Smooth muscle cell (in vitro differentiated cells): Measurements from ENCODE around the gene ABCB8. TPM values are rescaled to one million over a fixed set of nuclear protein-coding genes. Genes with fewer than 3 reads are reported as not detected.
A peak's percentile ranks its signal among the peaks of the same experiment; 100 is the strongest.

ENCODE experiments used
- DNase-seq: peaks from one replicate; lab custom pipeline; 2025; ENCODE audit not compliant: unreplicated experiment; lab: John Stamatoyannopoulos, UW
- H2AFZ ChIP-seq: fragments of 200-600 bp; sonication (generic); 2 replicates; pipeline ENCODE4 v1.6.0; 2016; ENCODE audit warnings: antibody characterized with exemption, low read depth, mild to moderate bottlenecking
- H3F3A ChIP-seq: fragments of 200-600 bp; sonication (generic); 2 replicates; pipeline ENCODE4 v1.6.0; 2017; ENCODE audit warnings: antibody characterized with exemption, low read depth
- H3K27ac ChIP-seq: fragments of 200-600 bp; sonication (generic); 2 replicates; pipeline ENCODE4 v1.5.1; 2016; ENCODE audit warnings: low read depth, mild to moderate bottlenecking
- H3K27me3 ChIP-seq: fragments of 200-600 bp; sonication (generic); 2 replicates; pipeline ENCODE4 v1.6.1; 2016; ENCODE audit warnings: low read depth, mild to moderate bottlenecking
- H3K36me3 ChIP-seq: fragments of 200-600 bp; sonication (generic); 2 replicates; pipeline ENCODE4 v1.5.1; 2016; ENCODE audit warnings: low read depth
- H3K4me1 ChIP-seq: fragments of 200-600 bp; sonication (generic); 2 replicates; pipeline ENCODE4 v1.5.1; 2016; ENCODE audit warnings: low read depth
- H3K4me2 ChIP-seq: fragments of 200-600 bp; sonication (generic); 2 replicates; pipeline ENCODE4 v1.6.0; 2016; ENCODE audit warnings: mild to moderate bottlenecking
- H3K4me3 ChIP-seq: fragments of 200-600 bp; sonication (generic); 2 replicates; pipeline ENCODE4 v1.5.1; 2016; ENCODE audit warnings: mild to moderate bottlenecking
- H3K79me2 ChIP-seq: fragments of 200-600 bp; sonication (generic); 2 replicates; pipeline ENCODE4 v1.6.0; 2016; ENCODE audit warnings: low read depth, mild to moderate bottlenecking
- H3K9ac ChIP-seq: fragments of 200-600 bp; sonication (generic); 2 replicates; pipeline ENCODE4 v1.6.0; 2016; ENCODE audit warnings: low read depth
- H3K9me3 ChIP-seq: fragments of 200-600 bp; sonication (generic); replicated peaks from 2 replicates; pipeline ENCODE4 v1.5.1; 2016; ENCODE audit warnings: low read depth
- H4K20me1 ChIP-seq: fragments of 200-600 bp; sonication (generic); 2 replicates; pipeline ENCODE4 v1.6.0; 2016; ENCODE audit warnings: low read depth
- WGBS: methylation state at CpG from one replicate; pipeline ENCODE4 v1.1.7; 2016; ENCODE audit warnings: low lambda C conversion rate; 5-methylcytosine and 5-hydroxymethylcytosine counted together
- polyA plus RNA-seq: library from polyadenylated mRNA; unstranded; fragments of >200 nt; fragmentation: Nextera tagmentation; extraction: Ambion mirVana; gene quantifications from 2 replicates; pipeline ENCODE4 v1.2.1, GENCODE V29; 2016
- total RNA-seq: library from RNA; depleted of rRNA; stranded (reverse); fragments of >200 nt; gene quantifications from 2 replicates; pipeline ENCODE4 v1.2.3, GENCODE V29; 2014
- TF ChIP-seq, protein P1 (sequence below): fragments of 200-600 bp; sonication (generic); IDR thresholded peaks from 2 replicates; pipeline ENCODE4 v1.5.1; 2017; ENCODE audit warnings: borderline replicate concordance, mild to moderate bottlenecking, antibody characterized with exemption; ENCODE audit not compliant: insufficient read depth, poor library complexity, severe bottlenecking

The ABCB8 gene
- total and polyA plus RNA-seq, 2 experiments from 2014 or later = 23.4 to 24.2 TPM

DNA sequence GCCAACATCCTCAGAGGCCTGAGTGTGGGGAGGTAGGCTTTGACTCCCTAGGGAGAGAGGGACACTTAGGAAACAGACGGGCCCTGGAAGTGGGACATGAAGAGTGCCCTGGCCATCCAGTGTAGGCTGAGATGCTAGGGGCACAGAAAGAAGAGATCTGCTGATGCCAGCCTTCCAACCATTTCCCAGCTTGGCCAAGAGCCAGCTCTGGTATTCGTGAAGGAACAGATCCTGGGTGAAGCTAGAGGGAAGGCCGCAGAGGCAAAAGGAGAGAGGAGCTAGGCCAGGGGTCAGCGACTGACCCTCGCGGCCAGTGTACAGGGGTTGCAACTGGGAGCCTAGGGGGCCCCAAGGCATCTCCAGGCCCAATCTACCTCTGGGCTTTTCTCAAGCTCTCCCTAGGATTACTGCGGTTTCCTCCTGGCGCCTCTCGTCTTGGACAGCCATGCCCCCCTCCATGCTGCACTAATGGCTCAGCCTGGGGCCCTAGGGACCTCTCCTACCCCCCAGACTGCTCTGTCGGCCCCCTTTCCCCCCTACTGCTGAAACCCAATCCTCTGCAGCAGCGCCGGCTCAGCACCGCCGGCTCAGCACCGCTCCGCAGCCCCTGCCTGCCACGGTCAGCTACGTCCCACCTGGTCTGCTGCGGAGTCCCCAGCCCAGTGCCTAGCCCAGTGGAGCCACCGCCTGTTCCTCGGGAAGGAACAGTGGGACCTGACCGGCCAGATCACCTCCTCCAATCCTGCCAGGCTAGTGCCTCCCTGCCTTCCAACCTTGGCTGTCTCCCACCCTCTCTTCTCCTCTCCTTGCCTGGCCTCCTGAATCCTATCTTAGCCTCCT is 19.9 kb downstream of the ABCB8 start, which contains the start of gene ASIC3:
Gene ASIC3, plus strand, starts transcription at position 556 of the 840 bp plus-strand sequence. CDS start 355 bp downstream, outside the sequence.
- Histone ChIP-seq H3F3A (no peaks in the 10 kb centered on the region), H2AFZ (no peak within 1 kb of the TSS), H3K4me3 (no peak within 1 kb of the TSS), H3K27me3 (no peaks in the 10 kb centered on the region), H3K36me3 (no peaks in the 10 kb centered on the region), H3K27ac (no peak within 1 kb of the TSS), H3K4me1 (no peaks in the 10 kb centered on the region), H3K9me3 (no peaks in the 10 kb centered on the region), H3K9ac (no peak within 1 kb of the TSS), H3K79me2 (no peaks in the 10 kb centered on the region), H3K4me2 (no peak within 1 kb of the TSS), H4K20me1 (peaks cover 8% of the 10 kb centered on the region)
- WGBS = 90% methylated on average over 19 of the region's 22 CpGs
- DNase-seq = no peak
- TF ChIP-seq, protein P1, sequence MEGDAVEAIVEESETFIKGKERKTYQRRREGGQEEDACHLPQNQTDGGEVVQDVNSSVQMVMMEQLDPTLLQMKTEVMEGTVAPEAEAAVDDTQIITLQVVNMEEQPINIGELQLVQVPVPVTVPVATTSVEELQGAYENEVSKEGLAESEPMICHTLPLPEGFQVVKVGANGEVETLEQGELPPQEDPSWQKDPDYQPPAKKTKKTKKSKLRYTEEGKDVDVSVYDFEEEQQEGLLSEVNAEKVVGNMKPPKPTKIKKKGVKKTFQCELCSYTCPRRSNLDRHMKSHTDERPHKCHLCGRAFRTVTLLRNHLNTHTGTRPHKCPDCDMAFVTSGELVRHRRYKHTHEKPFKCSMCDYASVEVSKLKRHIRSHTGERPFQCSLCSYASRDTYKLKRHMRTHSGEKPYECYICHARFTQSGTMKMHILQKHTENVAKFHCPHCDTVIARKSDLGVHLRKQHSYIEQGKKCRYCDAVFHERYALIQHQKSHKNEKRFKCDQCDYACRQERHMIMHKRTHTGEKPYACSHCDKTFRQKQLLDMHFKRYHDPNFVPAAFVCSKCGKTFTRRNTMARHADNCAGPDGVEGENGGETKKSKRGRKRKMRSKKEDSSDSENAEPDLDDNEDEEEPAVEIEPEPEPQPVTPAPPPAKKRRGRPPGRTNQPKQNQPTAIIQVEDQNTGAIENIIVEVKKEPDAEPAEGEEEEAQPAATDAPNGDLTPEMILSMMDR = no peak

DNA sequence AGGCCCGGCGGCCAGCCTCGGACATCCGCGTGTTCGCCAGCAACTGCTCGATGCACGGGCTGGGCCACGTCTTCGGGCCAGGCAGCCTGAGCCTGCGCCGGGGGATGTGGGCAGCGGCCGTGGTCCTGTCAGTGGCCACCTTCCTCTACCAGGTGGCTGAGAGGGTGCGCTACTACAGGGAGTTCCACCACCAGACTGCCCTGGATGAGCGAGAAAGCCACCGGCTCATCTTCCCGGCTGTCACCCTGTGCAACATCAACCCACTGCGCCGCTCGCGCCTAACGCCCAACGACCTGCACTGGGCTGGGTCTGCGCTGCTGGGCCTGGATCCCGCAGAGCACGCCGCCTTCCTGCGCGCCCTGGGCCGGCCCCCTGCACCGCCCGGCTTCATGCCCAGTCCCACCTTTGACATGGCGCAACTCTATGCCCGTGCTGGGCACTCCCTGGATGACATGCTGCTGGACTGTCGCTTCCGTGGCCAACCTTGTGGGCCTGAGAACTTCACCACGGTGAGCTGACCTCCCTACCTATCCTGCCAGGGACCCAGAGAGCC is 20.7 kb downstream of the ABCB8 start:
- Histone ChIP-seq H4K20me1 (peaks cover 8% of the 10 kb centered on the region), H3K9me3 (no peaks in the 10 kb centered on the region), H3K27me3 (no peaks in the 10 kb centered on the region), H3K4me3 (no peak overlapping the region), H3F3A (no peaks in the 10 kb centered on the region), H3K4me1 (no peaks in the 10 kb centered on the region), H3K27ac (no peak overlapping the region), H3K4me2 (no peak overlapping the region), H3K36me3 (no peaks in the 10 kb centered on the region), H3K79me2 (no peaks in the 10 kb centered on the region), H2AFZ (no peak overlapping the region), H3K9ac (no peak overlapping the region)
- 96% methylated on average over 38 of the region's 38 CpGs for WGBS
- TF ChIP-seq, protein P1 = no peak
- no peak for DNase-seq

DNA sequence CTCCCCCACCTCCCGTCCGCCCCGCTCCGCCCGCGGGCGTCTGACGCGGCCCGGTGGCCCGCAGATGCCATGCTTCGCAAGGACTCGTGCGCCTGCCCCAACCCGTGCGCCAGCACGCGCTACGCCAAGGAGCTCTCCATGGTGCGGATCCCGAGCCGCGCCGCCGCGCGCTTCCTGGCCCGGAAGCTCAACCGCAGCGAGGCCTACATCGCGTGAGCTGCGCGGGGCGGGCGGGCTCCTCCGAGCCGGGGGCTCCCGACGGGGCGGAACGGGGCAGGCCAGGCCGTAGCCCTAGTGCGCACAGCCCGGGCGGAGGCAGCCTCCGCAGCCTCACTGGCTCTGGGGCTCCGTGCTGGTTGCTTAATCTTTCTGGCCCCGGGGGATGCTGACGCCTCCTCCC is 22.9 kb downstream of the ABCB8 start:
- peak overlapping the region; percentile 29 for H3K4me3 ChIP-seq
- no peaks in the 10 kb centered on the region for H3K27me3 ChIP-seq
- H2AFZ ChIP-seq = no peak overlapping the region
- TF ChIP-seq, protein P1 = no peak
- H3K4me2 ChIP-seq = peak overlapping the region; percentile 82
- no peaks in the 10 kb centered on the region for H3F3A ChIP-seq
- H3K4me1 ChIP-seq = no peaks in the 10 kb centered on the region
- no peak overlapping the region for H3K27ac ChIP-seq
- no peaks in the 10 kb centered on the region for H3K9me3 ChIP-seq
- no peaks in the 10 kb centered on the region for H3K79me2 ChIP-seq
- 2% methylated on average over 35 of the region's 50 CpGs for WGBS
- peaks cover 8% of the 10 kb centered on the region for H4K20me1 ChIP-seq
- DNase-seq = peak; percentile 56
- H3K36me3 ChIP-seq = no peaks in the 10 kb centered on the region
- H3K9ac ChIP-seq = no peak overlapping the region

DNA sequence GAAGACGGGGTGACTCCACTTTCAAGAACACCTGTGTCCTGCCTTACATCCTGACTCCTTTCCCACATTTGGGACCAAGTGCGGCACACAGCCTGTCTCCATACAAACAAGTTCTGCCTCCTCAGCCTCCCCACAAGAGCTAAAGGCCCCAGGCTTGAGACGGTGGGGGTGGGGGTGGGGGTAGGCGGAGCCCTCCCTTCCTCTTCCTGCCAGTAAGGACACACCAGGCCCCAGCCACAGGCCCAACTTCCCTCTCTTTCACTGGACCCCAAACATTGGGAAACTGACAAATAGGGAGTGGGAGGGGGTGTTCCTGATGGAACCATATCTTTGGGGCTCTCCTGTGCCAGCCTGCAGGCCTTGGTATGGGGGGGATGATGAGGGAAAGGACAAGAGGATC is 24.8 kb downstream of the ABCB8 start:
- no peaks in the 10 kb centered on the region for H3K9me3 ChIP-seq
- H3K9ac ChIP-seq = no peak overlapping the region
- H4K20me1 ChIP-seq = peaks cover 8% of the 10 kb centered on the region
- H3K27ac ChIP-seq = no peak overlapping the region
- TF ChIP-seq, protein P1 = no peak
- H3F3A ChIP-seq = no peaks in the 10 kb centered on the region
- WGBS = 73% methylated on average over 4 of the region's 4 CpGs
- H3K4me1 ChIP-seq = peaks cover 7% of the 10 kb centered on the region
- no peaks in the 10 kb centered on the region for H3K27me3 ChIP-seq
- H3K4me3 ChIP-seq = no peak overlapping the region
- H3K36me3 ChIP-seq = no peaks in the 10 kb centered on the region
- H2AFZ ChIP-seq = no peak overlapping the region
- DNase-seq = no peak
- no peaks in the 10 kb centered on the region for H3K79me2 ChIP-seq
- H3K4me2 ChIP-seq = no peak overlapping the region
